Liver (tissue), 9 donors: Measurements from ENCODE around the gene SPTLC3. TPM values are rescaled to one million over a fixed set of nuclear protein-coding genes. Genes with fewer than 3 reads are reported as not detected.

Experiments used
- DNase-seq: peaks from one replicate; pipeline ENCODE4 v3.0.0-alpha.2; 2017; ENCODE audit warnings: low spot score
- H3K27ac ChIP-seq, 2 donors: one replicate each; pipeline ENCODE4 v1.7.0; 2013; ENCODE audit warnings: inconsistent platforms in 2 of 2, low read length in 2 of 2, control low read depth in 1 of 2, low read depth in 1 of 2, mild to moderate bottlenecking in 1 of 2
- H3K27me3 ChIP-seq, 4 donors: one replicate each; pipeline versions ENCODE4 v1.6.1 to v1.7.0; 2013; ENCODE audit warnings: low read length in 3 of 4, inconsistent platforms in 1 of 4, mild to moderate bottlenecking in 1 of 4, moderate library complexity in 1 of 4; ENCODE audit not compliant: control insufficient read depth in 4 of 4, insufficient read depth in 4 of 4
- H3K36me3 ChIP-seq, 4 donors: one replicate each; pipeline versions ENCODE4 v1.6.1 to v1.7.0; 2013; ENCODE audit warnings: low read length in 3 of 4, mild to moderate bottlenecking in 3 of 4, low read depth in 1 of 4, moderate library complexity in 1 of 4; ENCODE audit not compliant: control insufficient read depth in 4 of 4, insufficient read depth in 3 of 4
- H3K4me1 ChIP-seq, 4 donors: one replicate each; pipeline versions ENCODE4 v1.6.1 to v1.7.0; 2013; ENCODE audit warnings: low read length in 3 of 4, mild to moderate bottlenecking in 3 of 4, moderate library complexity in 1 of 4; ENCODE audit not compliant: control insufficient read depth in 4 of 4, insufficient read depth in 4 of 4
- H3K4me3 ChIP-seq, 3 donors: one replicate each; pipeline versions ENCODE4 v1.6.1 to v1.7.0; 2013; ENCODE audit warnings: low read length in 3 of 3, control low read depth in 1 of 3, low read depth in 1 of 3, mild to moderate bottlenecking in 1 of 3
- H3K9ac ChIP-seq, 2 donors: one replicate each; pipeline ENCODE4 v1.7.0; 2013; ENCODE audit warnings: low read length in 2 of 2, mild to moderate bottlenecking in 2 of 2, moderate library complexity in 2 of 2, control low read depth in 1 of 2, low read depth in 1 of 2
- H3K9me3 ChIP-seq, 4 donors: one replicate each; pipeline versions ENCODE4 v1.6.1 to v1.7.0; 2013; ENCODE audit warnings: low read length in 3 of 4; ENCODE audit not compliant: control insufficient read depth in 4 of 4
- EGR1 ChIP-seq, 2 donors: IDR thresholded peaks; 2 replicates each; pipeline ENCODE4 v1.6.1; 2016 to 2018; ENCODE audit warnings: antibody characterized with exemption in 2 of 2, low read depth in 2 of 2
- FOXA1 ChIP-seq: IDR thresholded peaks from 2 replicates; pipeline ENCODE4 v1.6.1; 2016; ENCODE audit warnings: antibody characterized with exemption
- GABPA ChIP-seq, 2 donors: IDR thresholded peaks in 1 of 2; conservative IDR thresholded peaks in 1 of 2; 2 replicates each; pipeline ENCODE4 v1.6.1; 2016; ENCODE audit warnings: antibody characterized with exemption in 2 of 2, mild to moderate bottlenecking in 1 of 2, moderate library complexity in 1 of 2
- HNF4A ChIP-seq, 2 donors: conservative IDR thresholded peaks; 2 replicates each; pipeline ENCODE4 v1.6.1; 2016; ENCODE audit warnings: antibody characterized with exemption in 2 of 2, mild to moderate bottlenecking in 2 of 2
- HNF4G ChIP-seq: IDR thresholded peaks from 2 replicates; pipeline ENCODE4 v1.6.1; 2016; ENCODE audit warnings: antibody characterized with exemption
- JUND ChIP-seq, 2 donors: IDR thresholded peaks; 2 replicates each; pipeline ENCODE4 v1.6.1; 2016; ENCODE audit warnings: antibody characterized with exemption in 2 of 2
- MAX ChIP-seq: IDR thresholded peaks from 2 replicates; pipeline ENCODE4 v1.6.1; 2016; ENCODE audit warnings: antibody characterized with exemption
- NR2F2 ChIP-seq: IDR thresholded peaks from 2 replicates; pipeline ENCODE4 v1.6.1; 2016; ENCODE audit warnings: antibody characterized with exemption
- RAD21 ChIP-seq, 2 donors: IDR thresholded peaks; 2 replicates each; pipeline ENCODE4 v1.6.1; 2016; ENCODE audit warnings: antibody characterized with exemption in 2 of 2, mild to moderate bottlenecking in 2 of 2
- REST ChIP-seq: IDR thresholded peaks from 2 replicates; pipeline ENCODE4 v1.6.1; 2016; ENCODE audit warnings: antibody characterized with exemption, mild to moderate bottlenecking
- RXRA ChIP-seq, 2 donors: IDR thresholded peaks; 2 replicates each; pipeline ENCODE4 v1.6.1; 2017 to 2018; ENCODE audit warnings: antibody characterized with exemption in 2 of 2, mild to moderate bottlenecking in 1 of 2
- SP1 ChIP-seq: IDR thresholded peaks from 2 replicates; pipeline ENCODE4 v1.6.1; 2018; ENCODE audit warnings: antibody characterized with exemption, mild to moderate bottlenecking
- TAF1 ChIP-seq: conservative IDR thresholded peaks from 2 replicates; pipeline ENCODE4 v1.6.1; 2016; ENCODE audit warnings: antibody characterized with exemption, mild to moderate bottlenecking
- YY1 ChIP-seq: IDR thresholded peaks from 2 replicates; pipeline ENCODE4 v1.6.1; 2016; ENCODE audit warnings: antibody characterized with exemption, mild to moderate bottlenecking
- WGBS: extraction: QIAGEN DNeasy Blood & Tissue Kit; methylation state at CpG from one replicate; pipeline ENCODE4 v1.1.7; 2013; 5-methylcytosine and 5-hydroxymethylcytosine counted together
- polyA plus RNA-seq, 2 donors: library from polyadenylated mRNA; stranded (reverse) in 1 of 2; unstranded in 1 of 2; fragments of 200-250 nt in 1 of 2; fragments of >200 nt in 1 of 2; fragmentation: Nextera tagmentation in 1 of 2; extraction: Ambion mirVana in 1 of 2; gene quantifications; one replicate each; pipeline versions ENCODE4 v1.2.1 to v1.2.3, GENCODE V29; 2013 to 2015
- total RNA-seq, 2 donors: library from RNA; depleted of rRNA; stranded (reverse); fragments of >200 nt; gene quantifications; one replicate each; pipeline ENCODE4 v1.2.3, GENCODE V29; 2014
- TF ChIP-seq, protein P1 (sequence below): fragments of 150-350 bp; IDR thresholded peaks from 2 replicates; pipeline ENCODE4 v1.5.1; 2017; ENCODE audit warnings: improper control_type of control experiment, low read depth, low read length; ENCODE audit not compliant: missing input control
- donor health status: healthy.
- donor health status: healthy.
- donor health status: healthy.
- donor health status: healthy.
- donor health status: healthy.

Gene SPTLC3
- total and polyA plus RNA-seq, 4 donors: 4.2 to 40.9 (median 20.4) TPM

DNA sequence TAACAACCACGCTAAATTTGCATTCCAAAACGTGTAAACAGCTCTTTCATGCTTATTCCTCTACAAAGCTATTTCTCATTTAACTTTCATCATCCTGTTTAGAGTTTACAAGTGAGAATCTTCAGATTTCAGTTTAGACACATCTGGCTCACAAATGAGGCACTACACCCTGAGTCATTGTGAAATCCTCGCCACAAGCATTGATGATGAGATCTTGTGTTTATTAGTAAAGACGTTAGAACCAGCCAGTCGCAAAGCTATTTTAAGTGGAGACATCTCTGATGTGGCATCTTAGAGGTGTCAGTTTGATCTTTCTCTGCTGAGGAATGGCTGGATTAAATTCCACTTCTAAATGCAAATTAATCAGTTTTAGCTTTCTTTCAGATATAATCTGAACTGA is 204.0 kb downstream of the SPTLC3 start:
- Histone ChIP-seq H3K4me3 (no peak overlapping the region), H3K36me3 (no peaks in the 10 kb centered on the region), H3K4me1 (peaks cover 3 to 16% (median 13%) of the 10 kb centered on the region in 4 donors), H3K9me3 (no peaks in the 10 kb centered on the region), H3K27ac (no peak overlapping the region), H3K9ac (no peak overlapping the region), H3K27me3 (no peaks in the 10 kb centered on the region)
- TF ChIP-seq MAX (no peak), SP1 (no peak), JUND (IDR thresholded peaks at IDR 0.05) (no peak), TAF1 (no peak), RXRA (IDR thresholded peaks at IDR 0.05) (no peak), HNF4G (no peak), YY1 (no peak), EGR1 (IDR thresholded peaks at IDR 0.05; ENCODE audit: low read depth in 2 of 2) (no peak), HNF4A (conservative IDR thresholded peaks at IDR 0.05) (no peak), NR2F2 (no peak), FOXA1 (no peak), RAD21 (IDR thresholded peaks at IDR 0.05) (no peak), GABPA (IDR thresholded peaks at IDR 0.05 in 1 of 2, conservative IDR thresholded peaks at IDR 0.05 in 1 of 2) (no peak)
- DNase-seq: no peak
- 82% methylated on average over 5 of the region's 5 CpGs for WGBS

DNA sequence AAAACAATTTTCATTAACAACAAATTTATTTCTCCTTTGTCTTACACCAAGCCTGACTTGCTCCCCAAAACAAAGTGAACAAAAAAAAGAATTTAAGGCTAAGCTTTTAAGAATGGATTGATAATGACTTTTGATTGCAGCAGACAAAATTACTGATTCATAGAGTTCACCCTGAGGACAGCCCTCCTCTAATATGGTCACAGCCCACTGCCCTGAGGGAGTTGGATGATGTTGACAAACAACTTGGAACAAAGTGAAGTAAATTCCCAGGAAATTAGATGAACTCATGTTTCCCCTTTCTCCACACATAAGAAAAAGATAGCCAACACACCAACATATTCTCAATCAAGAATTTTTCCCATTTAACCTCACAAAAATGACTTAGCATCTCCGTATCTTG is 204.6 kb downstream of the SPTLC3 start:
- TF ChIP-seq, protein P1, sequence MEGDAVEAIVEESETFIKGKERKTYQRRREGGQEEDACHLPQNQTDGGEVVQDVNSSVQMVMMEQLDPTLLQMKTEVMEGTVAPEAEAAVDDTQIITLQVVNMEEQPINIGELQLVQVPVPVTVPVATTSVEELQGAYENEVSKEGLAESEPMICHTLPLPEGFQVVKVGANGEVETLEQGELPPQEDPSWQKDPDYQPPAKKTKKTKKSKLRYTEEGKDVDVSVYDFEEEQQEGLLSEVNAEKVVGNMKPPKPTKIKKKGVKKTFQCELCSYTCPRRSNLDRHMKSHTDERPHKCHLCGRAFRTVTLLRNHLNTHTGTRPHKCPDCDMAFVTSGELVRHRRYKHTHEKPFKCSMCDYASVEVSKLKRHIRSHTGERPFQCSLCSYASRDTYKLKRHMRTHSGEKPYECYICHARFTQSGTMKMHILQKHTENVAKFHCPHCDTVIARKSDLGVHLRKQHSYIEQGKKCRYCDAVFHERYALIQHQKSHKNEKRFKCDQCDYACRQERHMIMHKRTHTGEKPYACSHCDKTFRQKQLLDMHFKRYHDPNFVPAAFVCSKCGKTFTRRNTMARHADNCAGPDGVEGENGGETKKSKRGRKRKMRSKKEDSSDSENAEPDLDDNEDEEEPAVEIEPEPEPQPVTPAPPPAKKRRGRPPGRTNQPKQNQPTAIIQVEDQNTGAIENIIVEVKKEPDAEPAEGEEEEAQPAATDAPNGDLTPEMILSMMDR: no peak
- H3K4me1 ChIP-seq: peaks cover 3 to 16% (median 13%) of the 10 kb centered on the region in 4 donors
- no peak overlapping the region for H3K27ac ChIP-seq
- no peak overlapping the region for H3K9ac ChIP-seq
- no peaks in the 10 kb centered on the region for H3K27me3 ChIP-seq
- H3K36me3 ChIP-seq: no peaks in the 10 kb centered on the region
- DNase-seq: no peak
- H3K4me3 ChIP-seq: no peak overlapping the region
- no peaks in the 10 kb centered on the region for H3K9me3 ChIP-seq
- WGBS: 99% methylated on average over 1 of the region's 1 CpG

DNA sequence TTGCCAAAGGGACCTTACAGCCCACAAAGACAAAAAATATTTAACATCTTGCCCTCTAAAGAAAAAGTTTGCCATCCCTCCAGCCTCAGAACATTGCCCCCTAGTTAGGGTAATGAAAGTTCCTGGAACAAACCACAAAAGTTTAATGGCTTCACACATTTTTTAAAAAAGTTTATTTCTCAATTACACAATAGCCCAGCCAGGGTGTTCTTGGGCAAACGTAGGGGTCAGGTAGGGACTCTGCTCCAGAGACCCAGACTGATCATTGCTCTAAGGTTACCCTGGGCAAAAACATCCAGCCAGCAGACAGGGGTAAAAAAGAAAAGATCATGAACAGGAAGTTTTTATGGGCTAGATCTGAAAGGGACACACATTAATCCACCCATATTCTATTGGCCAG is 207.8 kb downstream of the SPTLC3 start:
- DNase-seq: no peak
- H3K27ac ChIP-seq: peak overlapping the region in 1 of 2 donors; percentile 73
- no peak overlapping the region for H3K4me3 ChIP-seq
- no peaks in the 10 kb centered on the region for H3K27me3 ChIP-seq
- H3K36me3 ChIP-seq: no peaks in the 10 kb centered on the region
- WGBS: 10% methylated on average over 1 of the region's 1 CpG
- H3K9me3 ChIP-seq: no peaks in the 10 kb centered on the region
- H3K4me1 ChIP-seq: peaks cover 7 to 30% (median 22%) of the 10 kb centered on the region in 4 donors
- TF ChIP-seq REST (no peak), RXRA (IDR thresholded peaks at IDR 0.05) (peak; percentile 93 to 98), SP1 (peak; percentile 31), HNF4G (no peak), HNF4A (conservative IDR thresholded peaks at IDR 0.05) (peak; percentile 68 to 74), FOXA1 (no peak), RAD21 (IDR thresholded peaks at IDR 0.05) (peak; percentile 38 to 47)
- TF ChIP-seq, protein P1: no peak
- no peak overlapping the region for H3K9ac ChIP-seq
